GM12892 (cell line): ENCODE measurements around the gene PTPN21.

Experiments used
- DNase-seq: peaks from one replicate; pipeline ENCODE4 v3.0.0; 2011; ENCODE audit not compliant: insufficient read length
- FAIRE-seq: peaks from 2 replicates; lab custom pipeline; 2011; peaks lifted over from hg19 to GRCh38; lab: Jason Lieb, UNC
- POLR2A ChIP-seq: IDR thresholded peaks from 2 replicates; pipeline ENCODE4 v1.6.1; 2011; ENCODE audit warnings: low read depth, low read length, control low read depth
- POLR2AphosphoS5 ChIP-seq: IDR thresholded peaks from 2 replicates; pipeline ENCODE4 v1.6.1; 2011; ENCODE audit warnings: low read depth, low read length, control low read depth
- TAF1 ChIP-seq: IDR thresholded peaks from 2 replicates; pipeline ENCODE4 v1.6.1; 2011; ENCODE audit warnings: low read depth, mild to moderate bottlenecking, control low read depth, low read length, borderline replicate concordance

The PTPN21 gene

DNA sequence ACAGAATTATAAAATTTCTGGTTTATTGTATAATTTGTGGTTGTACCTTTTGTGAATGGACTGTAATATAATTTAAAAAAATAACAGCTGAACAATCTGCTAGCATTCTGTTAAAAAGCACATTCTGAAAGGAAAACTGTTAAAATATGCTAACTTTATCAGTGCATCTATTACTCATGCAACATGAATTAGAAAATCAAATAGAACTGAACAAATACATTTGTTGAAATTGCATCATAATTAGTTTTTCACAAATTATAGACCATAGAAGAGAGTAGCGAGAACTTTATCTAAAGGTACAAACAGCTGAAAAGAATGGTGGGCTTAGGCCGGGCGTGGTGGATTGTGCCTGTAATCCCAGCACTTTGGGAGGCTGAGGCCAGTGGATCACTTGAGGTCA is 33.0 kb downstream of the PTPN21 start:
- DNase-seq (no peak), FAIRE-seq (no peak)
- TF ChIP-seq TAF1, result no peak
- no peak for TF ChIP-seq POLR2AphosphoS5
- TF ChIP-seq POLR2A, result no peak

DNA sequence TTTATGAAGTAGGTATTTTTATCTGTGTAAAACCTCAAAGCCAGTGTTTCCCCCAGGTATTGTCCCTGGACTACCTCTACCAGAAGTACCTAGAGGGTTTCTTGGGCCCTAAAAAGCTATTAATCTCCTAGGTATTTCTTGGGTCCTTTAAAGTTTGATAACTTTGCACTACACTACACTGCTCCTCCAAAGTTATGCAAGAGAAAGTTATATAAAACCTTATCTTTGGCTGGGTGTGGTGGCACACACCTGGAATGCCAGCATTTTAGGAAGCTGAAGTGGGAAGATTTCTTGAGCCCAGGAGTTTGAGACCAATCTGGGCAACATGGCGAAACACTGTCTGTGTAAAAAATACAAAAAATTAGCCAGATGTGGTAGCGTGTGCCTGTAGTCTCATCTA is 34.9 kb downstream of the PTPN21 start:
- no peak for FAIRE-seq
- DNase-seq, result no peak
- TF ChIP-seq POLR2AphosphoS5 (no peak), POLR2A (no peak), TAF1 (no peak)

DNA sequence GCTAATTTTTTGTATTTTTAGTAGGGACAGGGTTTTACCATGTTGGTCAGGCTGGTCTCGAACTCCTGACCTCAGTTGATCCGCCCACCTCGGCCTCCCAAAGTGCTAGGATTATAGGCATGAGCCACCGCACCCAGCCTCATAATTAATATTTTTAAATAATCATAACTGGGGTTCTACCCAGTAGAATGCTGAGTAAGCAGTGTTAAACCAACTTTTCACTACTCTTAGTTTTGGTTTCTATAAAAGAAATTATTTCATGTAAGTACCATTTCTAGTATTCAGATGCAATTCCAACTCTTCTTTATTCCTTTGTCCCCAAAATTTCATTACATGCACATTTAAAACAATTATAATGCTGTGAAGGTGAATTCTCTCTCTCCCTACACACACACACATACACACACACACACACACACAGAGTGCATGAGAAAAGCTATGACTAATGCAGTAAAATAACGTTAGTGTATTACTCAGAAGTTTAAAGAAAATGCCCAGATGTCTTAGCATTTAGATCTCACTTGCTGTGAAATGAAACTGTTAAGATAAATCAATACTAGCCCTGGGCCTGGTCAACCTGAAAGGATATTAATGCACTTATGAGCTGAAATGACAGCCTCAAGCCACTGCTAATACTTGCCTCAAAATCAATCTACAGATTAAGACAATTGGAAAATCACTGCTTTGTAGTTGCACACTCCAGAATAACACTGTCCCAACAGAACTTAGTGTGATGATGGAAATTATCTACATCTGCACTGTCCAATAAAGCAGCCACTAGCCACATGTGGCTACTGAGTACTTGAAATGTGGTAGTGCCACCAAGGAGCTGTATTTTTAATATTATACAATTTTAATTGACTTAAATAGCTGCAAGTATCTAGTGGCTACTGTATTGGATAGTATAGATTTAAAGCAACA is 36.0 kb downstream of the PTPN21 start:
- no peak for TF ChIP-seq POLR2AphosphoS5
- TF ChIP-seq TAF1, result no peak
- TF ChIP-seq POLR2A, result no peak
- DNase-seq (no peak), FAIRE-seq (no peak)

- DNase-seq (no peak), FAIRE-seq (no peak)
- no peak for TF ChIP-seq POLR2A
- TF ChIP-seq POLR2AphosphoS5, result no peak
- TF ChIP-seq TAF1, result no peak
These were observed 37.9 kb downstream of the PTPN21 start for GRCh38 chr14:88516861-88517357.

GRCh38 chr14:88515499-88516221 is 39.1 kb downstream of the PTPN21 start:
- TF ChIP-seq POLR2AphosphoS5, result no peak
- TF ChIP-seq POLR2A, result no peak
- TF ChIP-seq TAF1, result no peak
- no peak for DNase-seq
- FAIRE-seq, result no peak

DNA sequence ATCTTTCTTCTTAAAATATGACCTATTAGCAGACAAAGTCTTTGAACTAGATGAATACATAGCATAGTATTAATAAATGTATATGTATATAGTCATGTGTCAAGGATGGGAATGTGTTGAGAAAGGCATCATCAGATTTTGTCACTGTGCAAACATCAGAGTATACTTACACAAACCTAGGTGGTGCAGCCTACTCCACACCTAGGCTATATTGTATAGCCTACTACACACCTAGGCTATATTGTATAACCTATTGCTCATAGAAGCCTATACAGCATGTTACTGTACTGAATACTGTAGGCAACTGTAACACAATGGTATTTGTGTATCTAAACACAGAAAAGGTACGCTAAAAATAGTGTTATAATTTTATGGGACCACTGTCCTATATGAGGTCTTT is 47.6 kb downstream of the PTPN21 start:
- TF ChIP-seq POLR2A (no peak), TAF1 (no peak), POLR2AphosphoS5 (no peak)
- FAIRE-seq (no peak), DNase-seq (no peak)

DNA sequence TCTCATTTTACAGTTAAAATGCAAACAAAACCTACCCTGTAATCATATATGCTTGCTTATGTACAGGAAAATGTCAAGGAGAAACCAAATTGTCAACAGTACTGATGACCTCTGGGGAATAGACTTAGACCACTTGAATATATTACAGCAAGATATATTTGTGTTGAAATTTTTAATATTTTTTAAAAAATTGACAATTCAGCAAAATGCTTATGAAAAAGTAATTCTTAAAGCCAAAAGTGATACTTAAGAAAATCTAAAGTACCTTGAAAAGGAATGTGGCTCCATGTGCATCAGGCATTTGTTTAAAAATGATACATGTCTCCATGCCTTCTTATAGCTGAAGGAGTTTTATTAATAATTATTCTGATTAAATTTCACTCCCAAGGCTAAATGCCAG is 49.2 kb downstream of the PTPN21 start:
- TF ChIP-seq POLR2A (no peak), POLR2AphosphoS5 (no peak), TAF1 (no peak)
- DNase-seq (no peak), FAIRE-seq (no peak)

GRCh38 chr14:88504602-88505001 is 50.2 kb downstream of the PTPN21 start:
- DNase-seq (no peak), FAIRE-seq (no peak)
- no peak for TF ChIP-seq TAF1
- no peak for TF ChIP-seq POLR2A
- no peak for TF ChIP-seq POLR2AphosphoS5

DNA sequence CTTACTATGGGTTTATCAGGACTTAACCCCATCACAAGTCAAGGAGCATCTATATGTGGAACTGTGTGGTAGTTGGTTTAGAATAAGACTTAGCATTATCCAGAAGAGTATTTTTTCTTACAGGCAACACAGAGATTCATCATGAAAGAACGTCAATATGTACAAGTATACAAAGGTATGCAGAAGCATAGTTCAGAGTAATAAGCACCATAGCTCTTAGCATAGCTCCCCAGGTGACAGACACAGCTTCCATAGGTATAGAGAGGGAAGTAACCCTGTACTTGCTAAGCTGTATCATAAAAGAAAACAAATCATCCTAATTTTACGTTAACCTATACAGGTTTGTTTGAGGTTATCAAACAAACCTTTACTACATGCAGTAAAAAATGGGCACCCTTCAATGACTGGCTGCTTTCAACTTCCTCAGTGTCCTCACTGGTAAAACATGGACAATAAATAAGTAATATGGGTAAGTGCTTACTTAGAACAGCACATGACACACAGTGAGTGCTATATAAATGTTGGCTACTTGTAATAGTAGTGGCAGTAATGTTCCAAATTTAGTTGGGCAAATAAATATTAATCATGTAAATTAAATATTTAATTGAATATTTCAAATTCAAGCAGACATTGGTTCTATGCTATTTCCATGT is 50.9 kb downstream of the PTPN21 start:
- no peak for TF ChIP-seq TAF1
- TF ChIP-seq POLR2AphosphoS5, result no peak
- no peak for TF ChIP-seq POLR2A
- DNase-seq (no peak), FAIRE-seq (no peak)

DNA sequence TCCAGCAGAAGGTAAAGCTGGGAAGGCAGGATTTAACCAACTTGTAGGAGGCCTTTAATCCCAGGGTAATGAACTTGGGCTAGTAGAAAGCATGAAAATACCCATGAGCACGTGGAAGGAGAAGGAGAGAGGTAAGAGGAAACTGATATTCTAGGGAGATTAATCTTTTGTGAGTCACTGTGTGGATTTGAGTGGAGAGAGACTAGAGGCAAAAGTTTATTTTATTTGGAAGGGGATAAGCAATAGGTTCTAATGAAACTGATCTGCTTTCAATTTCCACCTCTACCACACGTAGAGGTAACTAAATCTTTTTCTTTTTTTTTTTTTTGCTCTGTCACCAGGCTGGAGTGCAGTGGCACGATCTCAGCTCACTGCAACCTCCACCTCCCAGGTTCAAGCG is 52.1 kb downstream of the PTPN21 start:
- TF ChIP-seq TAF1 (no peak), POLR2AphosphoS5 (no peak), POLR2A (no peak)
- DNase-seq, result no peak
- FAIRE-seq, result no peak

GRCh38 chr14:88500611-88501010 is 54.2 kb downstream of the PTPN21 start:
- FAIRE-seq (no peak), DNase-seq (no peak)
- TF ChIP-seq TAF1, result no peak
- TF ChIP-seq POLR2A, result no peak
- no peak for TF ChIP-seq POLR2AphosphoS5

DNA sequence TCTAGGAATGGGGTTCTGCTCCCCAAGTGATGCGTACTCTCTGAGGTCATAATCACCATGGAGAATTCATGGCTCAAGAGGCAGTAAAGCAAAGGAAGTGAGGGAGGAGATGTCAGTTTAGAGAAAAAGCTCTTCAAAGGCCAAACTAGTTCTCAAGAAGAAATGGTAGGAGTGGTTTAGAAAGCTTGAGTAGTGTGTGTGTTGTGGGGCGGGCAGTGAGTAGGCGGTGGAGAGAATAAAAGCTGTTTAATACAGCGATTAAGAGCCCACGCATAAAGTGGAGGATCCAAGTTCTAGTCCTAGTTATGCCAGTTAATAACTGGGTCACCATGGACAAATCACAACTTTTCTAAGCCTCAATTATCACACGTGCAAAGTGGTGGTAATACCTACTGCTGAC is 55.6 kb downstream of the PTPN21 start:
- TF ChIP-seq POLR2AphosphoS5 (no peak), POLR2A (no peak), TAF1 (no peak)
- DNase-seq (no peak), FAIRE-seq (no peak)

- FAIRE-seq, result no peak
- no peak for TF ChIP-seq TAF1
- TF ChIP-seq POLR2AphosphoS5, result no peak
- TF ChIP-seq POLR2A, result no peak
- no peak for DNase-seq
These were observed 58.4 kb downstream of the PTPN21 start for GRCh38 chr14:88496414-88496813.
